Suprapubic skin (tissue), 4 donors: ENCODE measurements around the gene HBA2. TPM values are rescaled to one million over a fixed set of nuclear protein-coding genes. Genes with fewer than 3 reads are reported as not detected.
"Not testable (repeated sequence)": the region's sequence is repeated elsewhere in the genome, so short reads cannot be mapped to it uniquely, and the experiment has no call there.

ENCODE experiments used
- DNase-seq, 2 donors: peaks; one replicate each; pipeline ENCODE4 v3.0.0-alpha.2; 2019; ENCODE audit warnings: low spot score in 2 of 2
- H3K27ac ChIP-seq: fragments of 200-600 bp; sonication (generic); one replicate; pipeline ENCODE4 v1.5.1; 2019
- H3K27me3 ChIP-seq: fragments of 200-600 bp; sonication (generic); one replicate; pipeline ENCODE4 v1.5.1; 2019
- H3K36me3 ChIP-seq: fragments of 200-600 bp; sonication (generic); one replicate; pipeline ENCODE4 v1.5.1; 2019
- H3K4me1 ChIP-seq: fragments of 200-600 bp; sonication (generic); one replicate; pipeline ENCODE4 v1.5.1; 2019
- H3K4me3 ChIP-seq: fragments of 200-600 bp; sonication (generic); one replicate; pipeline ENCODE4 v1.5.1; 2019; ENCODE audit warnings: mild to moderate bottlenecking
- H3K9me3 ChIP-seq: fragments of 200-600 bp; sonication (generic); one replicate; pipeline ENCODE4 v1.5.1; 2019
- CTCF ChIP-seq, 2 donors: fragments of 200-600 bp in 1 of 2; fragments of 450-650 bp in 1 of 2; sonication (generic) in 1 of 2; IDR thresholded peaks; one replicate each; pipeline ENCODE4 v1.5.1; 2016 to 2019; ENCODE audit warnings: antibody characterized with exemption in 2 of 2, mild to moderate bottlenecking in 1 of 2, moderate library complexity in 1 of 2
- EP300 ChIP-seq: sonication (generic); formaldehyde crosslinking; IDR thresholded peaks from one replicate; pipeline ENCODE4 v1.6.1; 2017; ENCODE audit warnings: antibody characterized with exemption
- POLR2A ChIP-seq, 2 donors: fragments of 450-650 bp; IDR thresholded peaks; one replicate each; pipeline ENCODE4 v1.6.1; 2017; ENCODE audit warnings: antibody characterized with exemption in 2 of 2, mild to moderate bottlenecking in 2 of 2, moderate library complexity in 2 of 2
- POLR2AphosphoS5 ChIP-seq, 3 donors: sonication (generic); formaldehyde crosslinking; IDR thresholded peaks; one replicate each; pipeline ENCODE4 v1.6.1; 2017; ENCODE audit warnings: antibody characterized with exemption in 3 of 3
- WGBS: methylation state at CpG from one replicate; pipeline ENCODE4 v1.1.5; 2018; 5-methylcytosine and 5-hydroxymethylcytosine counted together
- total RNA-seq, 4 donors: library from RNA; depleted of rRNA; stranded (reverse); fragments of >200 nt; gene quantifications; one replicate each; pipeline ENCODE4 v1.1.0, GENCODE V29; 2016

HBA2 gene
- total RNA-seq, 4 donors from 2014 or later = 13.0 to 282 (median 96.5) TPM

- peaks cover 39% of the 10 kb centered on the region for H3K27me3 ChIP-seq
- TF ChIP-seq POLR2A (IDR thresholded peaks at IDR 0.05) = no peak
- no peak for TF ChIP-seq CTCF (IDR thresholded peaks at IDR 0.05)
- TF ChIP-seq EP300 = no peak
- no peak for TF ChIP-seq POLR2AphosphoS5 (IDR thresholded peaks at IDR 0.05)
- no peaks in the 10 kb centered on the region for H3K9me3 ChIP-seq
- H3K36me3 ChIP-seq = no peaks in the 10 kb centered on the region
- no peak for DNase-seq
- no peak overlapping the region for H3K27ac ChIP-seq
- peak overlapping the region; percentile 48 for H3K4me3 ChIP-seq
- H3K4me1 ChIP-seq = peaks cover 10% of the 10 kb centered on the region
- 3% methylated on average over 8 of the region's 59 CpGs for WGBS
Measured at GRCh38 chr16:154217-155030, 18.3 kb upstream of the HBA2 start.

GRCh38 chr16:155031-155398, 17.7 kb upstream of the HBA2 start:
- H3K27me3 ChIP-seq = peaks cover 40% of the 10 kb centered on the region
- no peak for TF ChIP-seq POLR2A (IDR thresholded peaks at IDR 0.05)

GRCh38 chr16:159136-159849, 13.4 kb upstream of the HBA2 start:
- H3K4me3 ChIP-seq = no peak overlapping the region
- WGBS = 49% methylated on average over 6 of the region's 6 CpGs
- no peaks in the 10 kb centered on the region for H3K36me3 ChIP-seq
- no peaks in the 10 kb centered on the region for H3K9me3 ChIP-seq
- peaks cover 54% of the 10 kb centered on the region for H3K27me3 ChIP-seq
- no peak for TF ChIP-seq CTCF (IDR thresholded peaks at IDR 0.05)
- no peak for TF ChIP-seq EP300
- no peak for TF ChIP-seq POLR2AphosphoS5 (IDR thresholded peaks at IDR 0.05)
- TF ChIP-seq POLR2A (IDR thresholded peaks at IDR 0.05) = no peak
- H3K27ac ChIP-seq = no peak overlapping the region
- DNase-seq = no peak
- H3K4me1 ChIP-seq = peaks cover 9% of the 10 kb centered on the region

More at GRCh38 chr16:155031-155398, 17.7 kb upstream of the HBA2 start:
- Histone ChIP-seq H3K4me1 (peaks cover 10% of the 10 kb centered on the region), H3K36me3 (no peaks in the 10 kb centered on the region), H3K9me3 (no peaks in the 10 kb centered on the region), H3K27ac (no peak overlapping the region), H3K4me3 (peak overlapping the region; percentile 48)
- WGBS = 66% methylated on average over 7 of the region's 7 CpGs
- no peak for DNase-seq

- H3K36me3 ChIP-seq, H3K4me1 ChIP-seq, H3K27ac ChIP-seq, H3K9me3 ChIP-seq, H3K4me3 ChIP-seq, DNase-seq: not testable (repeated sequence)
- peaks cover 48% of the 10 kb centered on the region for H3K27me3 ChIP-seq
- WGBS = 86% methylated on average over 7 of the region's 20 CpGs
Measured at GRCh38 chr16:160242-160641, 12.4 kb upstream of the HBA2 start.

GRCh38 chr16:160691-161190, 11.9 kb upstream of the HBA2 start:
- TF ChIP-seq CTCF (IDR thresholded peaks at IDR 0.05) (no peak), POLR2A (IDR thresholded peaks at IDR 0.05) (no peak), POLR2AphosphoS5 (IDR thresholded peaks at IDR 0.05) (no peak), EP300 (no peak)
- Histone ChIP-seq H3K4me3 (no peak overlapping the region), H3K27ac (no peak overlapping the region), H3K4me1 (peaks cover 8% of the 10 kb centered on the region), H3K36me3 (no peaks in the 10 kb centered on the region), H3K27me3 (peaks cover 50% of the 10 kb centered on the region), H3K9me3 (no peaks in the 10 kb centered on the region)
- 57% methylated on average over 11 of the region's 18 CpGs for WGBS
- no peak for DNase-seq

GRCh38 chr16:162271-162991, 10.2 kb upstream of the HBA2 start:
- Histone ChIP-seq H3K4me3 (no peak overlapping the region), H3K27ac (no peak overlapping the region), H3K9me3 (no peaks in the 10 kb centered on the region), H3K4me1 (peaks cover 18% of the 10 kb centered on the region), H3K36me3 (no peaks in the 10 kb centered on the region), H3K27me3 (peaks cover 53% of the 10 kb centered on the region)
- no peak for DNase-seq
- 92% methylated on average over 7 of the region's 13 CpGs for WGBS
- TF ChIP-seq POLR2A (IDR thresholded peaks at IDR 0.05) (no peak), CTCF (IDR thresholded peaks at IDR 0.05) (no peak), EP300 (no peak), POLR2AphosphoS5 (IDR thresholded peaks at IDR 0.05) (no peak)

- peaks cover 56% of the 10 kb centered on the region for H3K27me3 ChIP-seq
- DNase-seq, H3K36me3 ChIP-seq, H3K4me3 ChIP-seq, H3K27ac ChIP-seq, H3K9me3 ChIP-seq: not testable (repeated sequence)
- H3K4me1 ChIP-seq = peaks cover 18% of the 10 kb centered on the region
- WGBS = 88% methylated on average over 9 of the region's 10 CpGs
Measured at GRCh38 chr16:163139-163538, 9.5 kb upstream of the HBA2 start.

GRCh38 chr16:163696-164095, 9.0 kb upstream of the HBA2 start:
- peaks cover 59% of the 10 kb centered on the region for H3K27me3 ChIP-seq

More at GRCh38 chr16:163696-164095, 9.0 kb upstream of the HBA2 start:
- not testable (repeated sequence) for DNase-seq, H3K9me3 ChIP-seq, H3K27ac ChIP-seq, H3K4me3 ChIP-seq, H3K36me3 ChIP-seq
- peaks cover 18% of the 10 kb centered on the region for H3K4me1 ChIP-seq
- WGBS = 9% methylated on average over 2 of the region's 3 CpGs
